Transverse colon (tissue), 4 donors: ENCODE data around the gene NAALADL2. TPM values are rescaled to one million over a fixed set of nuclear protein-coding genes. Genes with fewer than 3 reads are reported as not detected.

ENCODE experiments used
- DNase-seq: peaks from one replicate; pipeline ENCODE4 v3.0.0-alpha.2; 2019
- H3K27ac ChIP-seq, 4 donors: fragments of 200-600 bp; sonication (generic); 2 replicates each; pipeline ENCODE4 v1.5.1; 2016 to 2018; ENCODE audit warnings: inconsistent platforms in 4 of 4
- H3K27me3 ChIP-seq: fragments of 200-600 bp; sonication (generic); 2 replicates; pipeline ENCODE4 v1.5.1; 2017; ENCODE audit warnings: inconsistent platforms
- H3K36me3 ChIP-seq, 4 donors: fragments of 200-600 bp; sonication (generic); 2 replicates each; pipeline ENCODE4 v1.5.1; 2017 to 2019; ENCODE audit warnings: inconsistent platforms in 4 of 4
- H3K4me1 ChIP-seq, 4 donors: fragments of 200-600 bp; sonication (generic); 2 replicates each; pipeline ENCODE4 v1.5.1; 2017 to 2020; ENCODE audit warnings: inconsistent platforms in 4 of 4
- H3K4me3 ChIP-seq, 4 donors: fragments of 200-600 bp; sonication (generic); 1 replicate in 1 of 4; 2 replicates in 3 of 4; pipeline versions ENCODE4 v1.5.1 to v1.6.1; 2017 to 2019; ENCODE audit warnings: inconsistent platforms in 4 of 4
- H3K9me3 ChIP-seq, 2 donors: fragments of 200-600 bp; sonication (generic); 2 replicates each; pipeline ENCODE4 v1.5.1; 2017 to 2019; ENCODE audit warnings: inconsistent platforms in 2 of 2
- EP300 ChIP-seq: sonication (generic); formaldehyde crosslinking; IDR thresholded peaks from one replicate; pipeline ENCODE4 v1.6.1; 2017; ENCODE audit warnings: antibody characterized with exemption, low read depth
- POLR2A ChIP-seq: fragments of 450-650 bp; IDR thresholded peaks from one replicate; pipeline ENCODE4 v1.6.1; 2016; ENCODE audit warnings: antibody characterized with exemption, mild to moderate bottlenecking, moderate library complexity
- POLR2AphosphoS5 ChIP-seq, 3 donors: sonication (generic); formaldehyde crosslinking; IDR thresholded peaks; one replicate each; pipeline ENCODE4 v1.6.1; 2016; ENCODE audit warnings: antibody characterized with exemption in 3 of 3
- WGBS, 2 donors: methylation state at CpG; one replicate each; pipeline ENCODE4 v1.1.5; 2018; ENCODE audit warnings: low coverage in 1 of 2; 5-methylcytosine and 5-hydroxymethylcytosine counted together
- in situ Hi-C, 4 donors: fragments of 200-750 bp; cut with MboI; loops; one replicate each; pipeline versions ENCODE4 v1.15.0 to v1.15.1; 2017; ENCODE audit warnings: low sequenced_read_pairs in 3 of 4, low pct_ligation_motif_present in 1 of 4, low pct_unique_long_range_greater_than_20kb in 1 of 4
- intact Hi-C: fragments of 100-400 bp; cut with DNase I; formaldehyde crosslinking; loops from one replicate; pipeline ENCODE4 v1.15.1; 2023; ENCODE audit warnings: low total_unique reads
- total RNA-seq, 4 donors: library from RNA; depleted of rRNA; stranded (reverse); fragments of >200 nt; gene quantifications; one replicate each; pipeline ENCODE4 v1.1.0, GENCODE V29; 2016
- TF ChIP-seq, protein P1 (sequence below), 5 experiments: fragments of 200-600 bp in 3 of 5; fragments of 450-650 bp in 2 of 5; sonication (generic) in 3 of 5; IDR thresholded peaks; 1 replicate in 2 of 5; 2 replicates in 3 of 5; pipeline ENCODE4 v1.5.1; 2016 to 2017; ENCODE audit warnings: antibody characterized with exemption in 5 of 5, inconsistent platforms in 3 of 5, mild to moderate bottlenecking in 2 of 5, moderate library complexity in 1 of 5

NAALADL2 gene
- total RNA-seq, 4 donors from 2014 or later = 10.1 to 22.7 (median 15.1) TPM

- H3K9me3 ChIP-seq = no peaks in the 10 kb centered on the region
- H3K4me3 ChIP-seq = no peak overlapping the region
- H3K36me3 ChIP-seq = no peaks in the 10 kb centered on the region
- no peaks in the 10 kb centered on the region for H3K4me1 ChIP-seq
- no peaks in the 10 kb centered on the region for H3K27me3 ChIP-seq
- 76 to 89% methylated on average over 6 of the region's 6 CpGs for WGBS, 2 donors
- in situ Hi-C loops (no loop called here), intact Hi-C loops (no loop called here)
- H3K27ac ChIP-seq = no peak overlapping the region
- TF ChIP-seq POLR2AphosphoS5 (IDR thresholded peaks at IDR 0.05) (no peak), EP300 (no peak), POLR2A (no peak)
- TF ChIP-seq, protein P1, sequence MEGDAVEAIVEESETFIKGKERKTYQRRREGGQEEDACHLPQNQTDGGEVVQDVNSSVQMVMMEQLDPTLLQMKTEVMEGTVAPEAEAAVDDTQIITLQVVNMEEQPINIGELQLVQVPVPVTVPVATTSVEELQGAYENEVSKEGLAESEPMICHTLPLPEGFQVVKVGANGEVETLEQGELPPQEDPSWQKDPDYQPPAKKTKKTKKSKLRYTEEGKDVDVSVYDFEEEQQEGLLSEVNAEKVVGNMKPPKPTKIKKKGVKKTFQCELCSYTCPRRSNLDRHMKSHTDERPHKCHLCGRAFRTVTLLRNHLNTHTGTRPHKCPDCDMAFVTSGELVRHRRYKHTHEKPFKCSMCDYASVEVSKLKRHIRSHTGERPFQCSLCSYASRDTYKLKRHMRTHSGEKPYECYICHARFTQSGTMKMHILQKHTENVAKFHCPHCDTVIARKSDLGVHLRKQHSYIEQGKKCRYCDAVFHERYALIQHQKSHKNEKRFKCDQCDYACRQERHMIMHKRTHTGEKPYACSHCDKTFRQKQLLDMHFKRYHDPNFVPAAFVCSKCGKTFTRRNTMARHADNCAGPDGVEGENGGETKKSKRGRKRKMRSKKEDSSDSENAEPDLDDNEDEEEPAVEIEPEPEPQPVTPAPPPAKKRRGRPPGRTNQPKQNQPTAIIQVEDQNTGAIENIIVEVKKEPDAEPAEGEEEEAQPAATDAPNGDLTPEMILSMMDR (IDR thresholded peaks at IDR 0.05) = no peak
- DNase-seq = no peak
Measured at GRCh38 chr3:175274056-175274455, 414.9 kb downstream of the NAALADL2 start.

- H3K4me3 ChIP-seq = no peak overlapping the region
- TF ChIP-seq, protein P1 (IDR thresholded peaks at IDR 0.05) = no peak
- TF ChIP-seq POLR2AphosphoS5 (IDR thresholded peaks at IDR 0.05) (no peak), EP300 (no peak)
- H3K4me1 ChIP-seq = no peaks in the 10 kb centered on the region
- 53 to 71% methylated on average over 1 of the region's 1 CpG for WGBS, 2 donors
- intact Hi-C loops (no loop called here), in situ Hi-C loops (no loop called here)
- DNase-seq = no peak
- no peak overlapping the region for H3K27ac ChIP-seq
- H3K9me3 ChIP-seq = no peaks in the 10 kb centered on the region
- H3K27me3 ChIP-seq = no peaks in the 10 kb centered on the region
- H3K36me3 ChIP-seq = no peaks in the 10 kb centered on the region
Measured at GRCh38 chr3:175274474-175275218, 415.5 kb downstream of the NAALADL2 start.

DNA sequence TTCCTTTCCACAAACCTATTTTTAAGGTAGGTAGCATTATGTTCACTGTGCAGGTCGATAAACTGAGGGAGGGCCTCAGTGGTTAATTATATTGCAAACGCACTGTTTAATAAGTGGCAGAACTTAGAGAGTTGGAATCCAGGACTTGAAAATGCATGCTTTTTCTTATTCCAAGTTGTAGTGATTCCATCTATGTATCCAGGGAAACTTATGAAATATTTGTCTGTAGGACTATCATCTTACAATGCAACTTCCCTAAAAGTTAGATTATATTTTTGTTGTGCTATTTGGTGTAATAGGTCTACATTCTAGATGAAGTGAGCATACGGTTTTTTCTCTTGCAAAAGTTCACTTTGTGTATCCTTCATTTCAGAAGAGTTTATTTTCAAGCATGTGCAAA is 419.5 kb downstream of the NAALADL2 start:
- in situ Hi-C loops (no loop called here), intact Hi-C loops (no loop called here)
- no peaks in the 10 kb centered on the region for H3K36me3 ChIP-seq
- H3K27ac ChIP-seq = no peak overlapping the region
- DNase-seq = no peak
- no peak overlapping the region for H3K4me3 ChIP-seq
- WGBS, 2 donors = 77 to 84% methylated on average over 3 of the region's 3 CpGs
- H3K4me1 ChIP-seq = no peaks in the 10 kb centered on the region
- no peaks in the 10 kb centered on the region for H3K9me3 ChIP-seq
- TF ChIP-seq, protein P1 (IDR thresholded peaks at IDR 0.05) = no peak
- no peak for TF ChIP-seq POLR2AphosphoS5 (IDR thresholded peaks at IDR 0.05)
- no peak for TF ChIP-seq EP300
- no peak for TF ChIP-seq POLR2A
- H3K27me3 ChIP-seq = no peaks in the 10 kb centered on the region

- no peaks in the 10 kb centered on the region for H3K36me3 ChIP-seq
- H3K9me3 ChIP-seq = no peaks in the 10 kb centered on the region
- no peak for DNase-seq
- H3K4me1 ChIP-seq = no peaks in the 10 kb centered on the region
- 58 to 86% methylated on average over 1 of the region's 1 CpG for WGBS, 2 donors
- no peak overlapping the region for H3K27ac ChIP-seq
- in situ Hi-C loops (no loop called here), intact Hi-C loops (no loop called here)
- no peaks in the 10 kb centered on the region for H3K27me3 ChIP-seq
- no peak overlapping the region for H3K4me3 ChIP-seq
- TF ChIP-seq, protein P1 (IDR thresholded peaks at IDR 0.05) = no peak
- TF ChIP-seq POLR2AphosphoS5 (IDR thresholded peaks at IDR 0.05) (no peak), EP300 (no peak), POLR2A (no peak)
Measured at GRCh38 chr3:175279457-175279856, 420.3 kb downstream of the NAALADL2 start.
